Ascending aorta (tissue), 2 donors: ENCODE measurements around the gene APOH. TPM values are rescaled to one million over a fixed set of nuclear protein-coding genes. Genes with fewer than 3 reads are reported as not detected.

Experiments
- DNase-seq, 2 donors: peaks; one replicate each; pipeline ENCODE4 v3.0.0-alpha.2; 2019; ENCODE audit warnings: low spot score in 2 of 2
- H3K27ac ChIP-seq, 2 donors: fragments of 200-600 bp; sonication (generic); one replicate each; pipeline ENCODE4 v1.5.1; 2016 to 2017; ENCODE audit warnings: mild to moderate bottlenecking in 1 of 2
- H3K27me3 ChIP-seq: fragments of 200-600 bp; sonication (generic); one replicate; pipeline ENCODE4 v1.5.1; 2017
- H3K36me3 ChIP-seq, 2 donors: fragments of 200-600 bp; sonication (generic); one replicate each; pipeline ENCODE4 v1.5.1; 2016
- H3K4me1 ChIP-seq, 2 donors: fragments of 200-600 bp; sonication (generic); one replicate each; pipeline ENCODE4 v1.5.1; 2016 to 2017; ENCODE audit warnings: mild to moderate bottlenecking in 1 of 2
- H3K4me3 ChIP-seq, 2 donors: fragments of 200-600 bp; sonication (generic); one replicate each; pipeline ENCODE4 v1.5.1; 2016 to 2017; ENCODE audit warnings: mild to moderate bottlenecking in 1 of 2
- H3K9me3 ChIP-seq, 2 donors: fragments of 200-600 bp; sonication (generic); one replicate each; pipeline ENCODE4 v1.5.1; 2016
- CTCF ChIP-seq, 3 experiments: fragments of 200-600 bp in 2 of 3; fragments of 450-650 bp in 1 of 3; sonication (generic) in 2 of 3; IDR thresholded peaks; one replicate each; pipeline ENCODE4 v1.5.1; 2016 to 2019; ENCODE audit warnings: antibody characterized with exemption in 3 of 3, mild to moderate bottlenecking in 1 of 3, moderate library complexity in 1 of 3
- intact Hi-C: fragments of 100-400 bp; cut with DNase I; formaldehyde crosslinking; loops from one replicate; pipeline ENCODE4 v1.15.1; 2023
- total RNA-seq: library from RNA; depleted of rRNA; stranded (reverse); fragments of >200 nt; gene quantifications from one replicate; pipeline ENCODE4 v1.1.0, GENCODE V29; 2016

APOH gene
- total RNA-seq, 1 donor from 2014 or later, result 4.7 TPM

- intact Hi-C loops, result no loop called here
- no peaks in the 10 kb centered on the region for H3K36me3 ChIP-seq
- H3K27ac ChIP-seq, result no peak overlapping the region
- TF ChIP-seq CTCF (IDR thresholded peaks at IDR 0.05), result no peak
- no peak for DNase-seq
- H3K9me3 ChIP-seq, result no peaks in the 10 kb centered on the region
- H3K27me3 ChIP-seq, result no peaks in the 10 kb centered on the region
- no peaks in the 10 kb centered on the region for H3K4me1 ChIP-seq
- no peak overlapping the region for H3K4me3 ChIP-seq
These were observed 14.2 kb downstream of the APOH start for GRCh38 chr17:66214884-66215528.

- DNase-seq, result no peak
- no peak for TF ChIP-seq CTCF (IDR thresholded peaks at IDR 0.05)
- intact Hi-C loops, result no loop called here
- no peaks in the 10 kb centered on the region for H3K4me1 ChIP-seq
- H3K27me3 ChIP-seq, result no peaks in the 10 kb centered on the region
- H3K27ac ChIP-seq, result no peak overlapping the region
- H3K36me3 ChIP-seq, result no peaks in the 10 kb centered on the region
- H3K9me3 ChIP-seq, result no peaks in the 10 kb centered on the region
- H3K4me3 ChIP-seq, result no peak overlapping the region
These were observed 18.0 kb downstream of the APOH start for GRCh38 chr17:66211047-66211810.

GRCh38 chr17:66210208-66210574 is 19.0 kb downstream of the APOH start:
- no peaks in the 10 kb centered on the region for H3K4me1 ChIP-seq
- TF ChIP-seq CTCF (IDR thresholded peaks at IDR 0.05), result no peak
- H3K27me3 ChIP-seq, result no peaks in the 10 kb centered on the region
- H3K27ac ChIP-seq, result no peak overlapping the region
- no peaks in the 10 kb centered on the region for H3K36me3 ChIP-seq
- no peak overlapping the region for H3K4me3 ChIP-seq
- DNase-seq, result no peak
- H3K9me3 ChIP-seq, result no peaks in the 10 kb centered on the region
- intact Hi-C loops, result no loop called here

- intact Hi-C loops, result no loop called here
- H3K4me1 ChIP-seq, result no peaks in the 10 kb centered on the region
- no peak for TF ChIP-seq CTCF (IDR thresholded peaks at IDR 0.05)
- H3K36me3 ChIP-seq, result no peaks in the 10 kb centered on the region
- DNase-seq, result no peak
- no peaks in the 10 kb centered on the region for H3K27me3 ChIP-seq
- no peaks in the 10 kb centered on the region for H3K9me3 ChIP-seq
- no peak overlapping the region for H3K27ac ChIP-seq
- H3K4me3 ChIP-seq, result no peak overlapping the region
These were observed 21.3 kb downstream of the APOH start for GRCh38 chr17:66207936-66208335.

GRCh38 chr17:66203274-66204015 is 25.8 kb downstream of the APOH start:
- H3K4me1 ChIP-seq, result no peaks in the 10 kb centered on the region
- no peaks in the 10 kb centered on the region for H3K27me3 ChIP-seq
- H3K36me3 ChIP-seq, result no peaks in the 10 kb centered on the region
- no peaks in the 10 kb centered on the region for H3K9me3 ChIP-seq
- no peak overlapping the region for H3K4me3 ChIP-seq
- no peak overlapping the region for H3K27ac ChIP-seq
- intact Hi-C loops, result no loop called here
- DNase-seq, result no peak
- TF ChIP-seq CTCF (IDR thresholded peaks at IDR 0.05), result no peak
